HG02623 (cell line): ENCODE results near the gene DERA.
"Not testable (repeated sequence)": the region's sequence is repeated elsewhere in the genome, so short reads cannot be mapped to it uniquely, and the experiment has no call there.

Experiments used
- ATAC-seq: cut with Tn5 transposase; IDR thresholded peaks from one replicate; pipeline ENCODE4 v1.9.1; 2021; ENCODE audit warnings: moderate library complexity; ENCODE audit not compliant: unreplicated experiment

The DERA gene

DNA sequence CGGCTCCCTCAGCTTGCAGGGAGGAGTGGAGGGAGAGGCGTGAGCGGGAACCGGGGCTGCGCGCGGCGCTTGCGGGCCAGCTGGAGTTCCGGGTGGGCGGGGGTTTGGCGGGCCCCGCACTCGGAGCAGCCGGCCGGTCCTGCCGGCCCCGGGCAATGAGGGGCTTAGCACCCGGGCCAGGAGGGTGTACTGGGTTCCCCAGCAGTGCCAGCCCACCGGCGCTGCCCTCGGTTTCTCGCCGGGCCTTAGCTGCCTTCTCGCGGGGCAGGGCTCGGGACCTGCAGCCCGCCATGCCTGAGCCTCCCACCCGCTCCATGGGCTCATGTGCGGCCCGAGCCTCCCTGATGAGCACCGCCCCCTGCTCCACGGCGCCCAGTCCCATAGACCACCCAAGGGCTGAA lies 146.2 kb downstream of the DERA start:
- not testable (repeated sequence) for ATAC-seq

DNA sequence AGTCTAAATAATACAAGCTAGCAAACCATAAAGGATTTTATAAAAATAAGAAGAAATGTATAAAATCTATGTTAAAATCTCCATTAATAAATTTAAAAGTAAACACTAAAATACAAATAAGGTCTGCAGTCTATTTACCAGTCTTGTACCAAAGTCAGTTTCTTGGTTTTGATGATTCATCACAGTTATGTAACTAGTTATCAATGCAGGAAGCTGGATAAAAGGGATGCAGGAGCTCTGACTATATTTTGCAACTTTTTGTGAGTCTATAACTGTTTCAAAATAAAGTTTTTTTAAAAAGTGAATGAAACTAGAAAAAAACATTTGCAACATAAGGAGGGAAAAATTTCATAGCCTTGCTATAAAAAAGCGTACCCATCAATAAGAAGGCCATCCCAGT lies 151.5 kb downstream of the DERA start:
- no peak for ATAC-seq

DNA sequence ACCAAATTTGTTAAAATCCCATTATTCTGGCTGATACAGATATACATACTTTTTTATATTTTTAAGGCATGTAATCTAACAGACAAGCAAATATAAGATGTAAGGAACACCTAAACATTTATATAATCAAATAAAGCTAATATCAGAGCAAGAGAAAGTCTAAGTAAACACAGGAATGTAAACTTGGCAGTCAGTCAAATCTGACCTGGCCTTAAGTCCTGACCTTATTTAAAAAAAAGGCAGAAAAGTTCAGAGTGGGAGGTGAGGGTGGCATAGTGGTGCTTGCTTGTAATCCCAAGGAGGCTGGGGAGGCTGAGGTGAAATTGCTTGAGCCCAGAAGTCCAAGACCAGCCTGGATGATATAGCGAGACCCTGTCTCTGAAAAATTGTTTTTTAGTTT lies 152.6 kb downstream of the DERA start:
- ATAC-seq, result no peak

DNA sequence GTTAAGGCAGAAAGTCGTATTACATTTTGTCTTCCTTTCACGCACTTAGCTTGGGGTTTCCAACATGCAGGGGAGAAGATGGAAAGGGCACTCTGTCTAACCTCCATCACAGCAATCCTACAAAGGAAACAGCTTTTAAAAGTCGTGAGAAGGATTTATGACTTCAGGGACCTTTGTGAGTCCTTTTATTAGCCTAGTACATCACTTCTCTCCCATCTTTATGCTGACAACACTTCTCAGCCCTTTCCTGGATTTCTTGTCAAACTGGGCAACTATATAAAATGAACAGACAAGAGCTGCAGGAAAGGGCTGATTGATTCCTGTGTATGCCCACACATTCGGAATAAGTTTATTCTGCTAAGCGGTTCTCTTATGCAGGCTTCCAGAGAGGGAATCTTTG lies 159.0 kb downstream of the DERA start:
- no peak for ATAC-seq

DNA sequence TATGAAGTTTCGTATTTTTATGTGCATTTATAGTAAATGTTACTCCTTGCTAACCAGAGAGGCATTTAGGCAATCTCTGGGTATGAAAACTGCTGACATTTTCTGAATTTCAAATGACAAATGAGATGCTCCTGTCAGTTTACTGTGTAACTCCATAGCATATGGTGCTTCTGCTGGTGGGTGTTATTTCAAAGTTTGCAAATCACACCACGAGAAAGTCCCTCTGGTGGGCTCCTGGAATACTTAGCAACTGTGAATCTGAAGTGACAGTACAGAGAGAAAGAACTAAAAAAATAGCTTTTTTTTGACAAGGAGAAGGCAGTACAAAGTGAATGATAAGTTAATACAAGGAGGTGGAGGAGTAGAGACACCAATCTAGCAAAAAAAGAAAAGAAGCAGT lies 161.5 kb downstream of the DERA start:
- ATAC-seq, result no peak

DNA sequence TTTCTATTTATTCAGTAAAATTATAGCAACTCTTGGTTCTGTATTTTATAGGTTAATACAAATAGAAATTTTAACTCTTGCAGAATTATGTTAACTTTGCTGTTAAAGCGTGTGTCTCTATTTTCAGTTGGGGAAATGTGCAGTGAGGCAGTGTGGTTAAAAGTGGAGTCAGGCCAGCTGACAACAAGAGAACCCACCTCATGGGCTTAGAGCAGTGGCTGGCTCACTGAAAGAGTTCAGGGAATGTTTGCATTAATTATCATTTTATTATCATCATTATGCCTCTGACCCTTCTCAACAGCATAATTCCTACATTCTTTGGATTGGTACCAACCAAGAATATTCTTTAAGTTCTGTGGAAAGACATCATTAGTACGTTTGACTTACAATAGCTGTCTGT lies 163.8 kb downstream of the DERA start:
- no peak for ATAC-seq

DNA sequence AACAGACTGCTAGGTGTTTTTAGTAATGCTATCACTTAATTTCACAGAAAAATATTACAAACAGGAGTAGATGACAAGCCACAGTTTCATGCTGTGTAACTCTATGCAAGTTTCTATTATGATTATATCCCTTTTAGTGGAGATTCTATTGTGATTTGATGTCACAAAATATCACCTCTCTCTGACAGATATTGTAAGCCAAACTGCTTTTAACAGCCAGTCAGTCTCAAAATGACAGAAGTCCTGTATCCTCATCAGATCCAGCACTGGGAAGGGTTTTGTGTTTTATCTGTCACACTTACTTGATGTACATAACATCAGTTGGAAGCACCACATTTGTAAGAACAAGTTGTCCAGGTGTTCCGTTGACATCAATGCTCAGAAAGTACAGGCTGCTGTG lies 164.8 kb downstream of the DERA start:
- no peak for ATAC-seq

DNA sequence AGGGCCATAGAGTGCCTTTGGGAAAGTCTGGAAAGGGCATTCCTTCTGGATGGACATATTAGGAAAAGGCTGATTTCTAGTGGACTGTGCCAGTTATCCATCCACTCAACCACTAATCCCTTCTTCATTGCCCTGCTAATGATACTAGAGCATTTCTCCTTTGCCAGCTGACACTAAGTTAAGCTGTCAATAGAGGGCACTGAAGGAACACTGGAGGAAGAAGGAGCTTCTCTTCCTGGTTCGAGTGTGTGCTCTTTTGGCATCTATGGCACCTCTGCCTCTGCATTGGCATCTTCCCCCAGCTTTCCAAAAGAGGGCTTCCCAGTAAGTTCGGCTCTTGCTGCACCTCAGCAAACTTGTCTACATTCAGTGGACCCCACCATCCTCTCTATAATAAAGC lies 165.4 kb downstream of the DERA start:
- ATAC-seq, result peak; percentile 69

DNA sequence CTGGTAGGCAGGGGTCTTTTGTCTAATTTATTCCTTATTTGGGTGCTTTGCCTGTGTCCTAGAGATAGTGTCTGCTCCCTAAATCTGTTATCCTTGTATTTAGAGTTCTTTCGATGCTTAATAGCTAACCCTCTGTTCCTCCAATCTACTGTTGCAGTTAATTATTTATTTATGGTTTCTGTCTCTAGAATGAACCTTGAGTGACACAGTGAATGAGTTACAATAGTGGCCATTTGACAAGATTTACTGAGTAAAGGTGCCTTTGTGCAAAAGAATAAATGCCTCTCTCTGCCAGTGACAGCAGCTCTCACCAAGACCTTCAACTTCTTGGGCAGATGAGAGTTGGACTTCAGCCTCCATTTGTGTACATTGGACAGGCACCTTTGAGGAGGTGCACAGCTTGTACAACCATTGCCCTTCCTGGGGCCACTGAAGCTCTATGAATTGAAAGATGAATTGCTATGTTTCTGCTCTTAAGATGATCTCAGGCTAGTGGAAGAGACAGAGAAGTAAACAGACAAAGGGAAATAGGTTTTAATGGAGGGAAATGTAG lies 165.9 kb downstream of the DERA start:
- ATAC-seq, result no peak

DNA sequence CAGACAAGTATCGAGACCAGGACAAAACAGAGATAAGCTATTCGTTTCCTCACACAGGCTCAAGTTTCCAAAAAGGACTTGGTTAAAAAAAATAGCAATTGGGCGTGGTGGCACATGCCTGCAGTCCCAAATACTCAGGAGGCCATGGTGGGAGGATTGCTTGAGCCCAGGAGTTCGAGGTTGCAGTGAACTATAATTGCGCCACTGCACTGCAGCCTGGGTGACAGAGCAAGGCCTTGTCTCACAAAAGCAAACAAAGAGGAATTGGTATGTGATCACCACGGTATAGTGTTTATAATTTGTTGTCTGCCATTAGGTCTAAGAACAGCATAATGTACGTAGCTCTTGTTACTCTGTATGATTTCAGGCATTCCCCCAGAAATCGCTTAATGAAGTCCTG lies 175.3 kb downstream of the DERA start:
- no peak for ATAC-seq

DNA sequence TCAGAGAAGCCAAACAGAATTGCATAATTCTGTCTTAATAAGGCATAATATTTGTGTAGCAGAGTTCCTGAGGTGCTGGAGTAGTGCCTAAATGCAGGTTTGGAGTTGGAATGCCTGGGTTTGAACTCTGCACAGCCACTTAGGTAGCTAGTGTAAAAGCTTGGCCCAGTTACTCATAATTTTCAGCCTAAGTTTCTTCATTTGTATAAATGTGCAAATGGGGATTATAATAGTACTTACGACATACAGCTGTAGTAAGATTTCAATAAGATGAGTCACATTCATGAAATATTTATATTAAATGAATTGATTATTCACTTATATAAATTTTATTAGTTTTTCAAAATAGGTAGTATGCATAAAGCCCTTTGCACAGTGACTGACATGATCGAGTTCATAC lies 175.8 kb downstream of the DERA start:
- ATAC-seq, result no peak
